Measurements from ENCODE around the gene NTM. TPM values are rescaled to one million over a fixed set of nuclear protein-coding genes. Genes with fewer than 3 reads are reported as not detected.
"Not testable (repeated sequence)": the region's sequence is repeated elsewhere in the genome, so short reads cannot be mapped to it uniquely, and the experiment has no call there.

NTM gene
- total and polyA plus RNA-seq, 2 donors: 3.8 to 27.8 TPM

DNA sequence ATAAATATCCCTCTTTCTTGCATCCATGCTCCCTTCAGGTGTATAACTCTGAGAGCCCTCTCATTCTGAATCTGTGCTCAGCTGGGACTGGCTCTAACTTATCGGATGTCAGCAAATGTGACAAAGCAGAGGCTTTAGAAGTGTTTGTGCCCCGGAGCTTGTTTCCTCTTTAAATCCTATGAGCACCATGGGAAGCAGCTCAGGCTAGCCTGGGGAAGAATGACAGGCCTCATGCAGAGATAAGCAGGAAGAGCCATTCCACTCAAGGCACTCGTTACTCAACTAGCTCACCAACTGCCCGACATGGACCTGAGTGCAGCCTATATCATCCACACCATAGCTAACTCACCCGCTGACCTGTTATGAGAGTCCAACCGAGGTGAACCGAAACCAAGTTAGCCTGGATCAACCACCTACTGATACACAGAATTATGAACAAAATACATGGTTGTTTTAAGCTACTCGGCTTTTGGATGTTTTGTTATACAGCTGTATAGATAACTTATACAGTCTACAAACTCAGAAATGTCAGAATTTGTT lies 990.7 kb downstream of the NTM start:
- Histone ChIP-seq H3K4me3 (ENCODE audit: low read depth, low read length) (no peak overlapping the region), H3K4me1 (ENCODE audit: insufficient read depth) (no peaks in the 10 kb centered on the region), H3K36me3 (ENCODE audit: insufficient read depth) (no peaks in the 10 kb centered on the region), H3K27ac (ENCODE audit: low read depth) (no peak overlapping the region)
- WGBS: 76% methylated on average over 8 of the region's 8 CpGs
- DNase-seq (ENCODE audit: extremely low spot score): no peak

DNA sequence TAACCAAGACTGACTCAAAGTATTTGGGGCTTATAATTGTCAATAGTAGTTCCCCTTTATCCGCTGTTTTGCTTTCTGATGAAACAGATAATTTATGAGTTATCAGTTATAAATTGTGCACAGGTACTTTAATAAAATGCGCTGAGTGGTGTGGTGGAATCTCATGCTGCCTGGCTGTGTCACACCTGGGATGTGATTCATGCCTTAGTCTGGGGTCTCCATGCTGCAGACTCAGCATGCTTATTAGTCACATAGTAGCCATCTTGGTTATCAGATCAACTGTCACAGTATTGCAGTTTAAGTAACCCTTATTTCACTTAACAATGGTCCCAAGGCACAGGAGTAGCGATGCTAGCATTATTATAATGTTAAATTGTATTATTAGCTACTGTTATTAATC lies 995.2 kb downstream of the NTM start:
- Histone ChIP-seq H3K4me1 (ENCODE audit: insufficient read depth) (no peaks in the 10 kb centered on the region), H3K4me3 (ENCODE audit: low read depth, low read length) (no peak overlapping the region), H3K27ac (ENCODE audit: low read depth) (no peak overlapping the region), H3K36me3 (ENCODE audit: insufficient read depth) (no peaks in the 10 kb centered on the region)
- 94% methylated on average over 3 of the region's 3 CpGs for WGBS
- DNase-seq (ENCODE audit: extremely low spot score): no peak

DNA sequence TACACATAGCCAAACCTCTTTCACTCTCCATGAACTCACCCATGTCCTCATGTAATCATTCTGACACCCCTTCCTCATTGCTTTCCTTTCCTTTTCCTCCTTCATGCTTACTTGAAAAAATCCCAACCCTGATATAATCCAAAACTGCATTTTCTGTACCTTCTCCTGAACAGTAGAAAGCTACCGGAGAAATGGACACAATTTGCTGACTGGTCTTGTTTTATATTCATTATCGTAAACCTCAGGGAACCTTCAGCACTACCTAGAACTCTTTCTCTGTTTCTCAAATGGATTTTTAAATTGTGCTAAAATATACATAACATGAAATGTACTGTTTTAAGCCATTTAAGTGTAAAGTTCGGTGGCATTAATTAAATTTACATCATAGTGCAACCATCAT lies 996.9 kb downstream of the NTM start:
- no peak for DNase-seq (ENCODE audit: extremely low spot score)
- Histone ChIP-seq H3K36me3 (ENCODE audit: insufficient read depth) (no peaks in the 10 kb centered on the region), H3K4me1 (ENCODE audit: insufficient read depth) (no peaks in the 10 kb centered on the region), H3K4me3 (ENCODE audit: low read depth, low read length) (no peak overlapping the region), H3K27ac (ENCODE audit: low read depth) (no peak overlapping the region)
- WGBS: 91% methylated on average over 3 of the region's 3 CpGs

DNA sequence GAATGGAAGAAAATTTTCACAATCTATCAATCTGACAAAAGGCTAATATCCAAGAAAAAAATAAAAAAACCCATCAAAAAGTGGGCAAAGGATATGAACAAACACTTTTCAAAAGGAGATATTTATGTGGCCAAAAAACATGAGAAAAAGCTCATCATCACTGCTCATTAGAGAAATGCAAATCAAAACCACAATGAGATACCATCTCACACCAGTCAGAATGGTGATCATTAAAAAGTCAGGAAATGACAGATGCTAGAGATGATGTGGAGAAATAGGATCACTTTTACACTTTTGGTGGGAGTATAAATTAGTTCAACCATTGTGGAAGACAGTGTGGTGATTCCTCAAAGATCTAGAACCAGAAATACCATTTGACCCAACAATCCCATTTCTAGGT lies 999.7 kb downstream of the NTM start:
- H3K36me3 ChIP-seq (ENCODE audit: insufficient read depth); H3K27ac ChIP-seq (ENCODE audit: low read depth); DNase-seq (ENCODE audit: extremely low spot score); H3K4me1 ChIP-seq (ENCODE audit: insufficient read depth); H3K4me3 ChIP-seq (ENCODE audit: low read depth, low read length): not testable (repeated sequence)

DNA sequence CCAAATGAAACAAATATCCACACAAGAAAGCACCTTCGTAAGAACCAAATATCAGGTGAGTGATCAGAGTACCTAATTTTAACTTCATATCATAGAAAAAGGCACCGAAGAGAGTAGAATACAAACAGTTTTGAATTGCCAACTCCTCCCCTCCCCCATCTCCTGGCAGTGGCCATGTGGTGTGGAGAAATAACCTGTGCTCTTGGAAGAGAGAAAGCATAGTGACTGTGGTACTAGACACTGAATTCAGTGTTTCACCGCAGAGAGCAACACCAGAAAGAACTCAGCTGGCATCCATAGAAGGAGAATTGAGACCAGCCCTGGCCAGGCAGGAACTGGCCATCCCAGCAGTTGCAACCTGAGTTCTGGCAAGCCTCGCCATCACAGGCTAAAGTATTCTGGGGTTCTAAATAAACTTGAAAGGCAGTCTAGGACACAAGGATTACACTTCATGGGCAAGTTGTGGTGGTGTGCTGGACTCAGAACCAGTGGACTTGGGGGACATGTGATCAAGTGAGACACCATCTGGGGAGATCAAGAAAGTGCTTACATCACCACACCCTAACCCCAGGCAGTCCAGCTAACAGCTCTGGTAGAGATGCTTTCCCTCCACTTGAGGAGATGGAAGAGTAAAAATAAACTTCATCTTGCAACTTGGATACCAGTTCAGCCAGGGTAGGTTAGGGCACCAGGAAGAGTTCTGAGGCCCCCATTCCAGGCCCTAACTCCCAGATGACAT lies 1003.2 kb downstream of the NTM start:
- 86% methylated on average over 4 of the region's 4 CpGs for WGBS
- Histone ChIP-seq H3K4me1 (ENCODE audit: insufficient read depth) (no peaks in the 10 kb centered on the region), H3K36me3 (ENCODE audit: insufficient read depth) (no peaks in the 10 kb centered on the region), H3K27ac (ENCODE audit: low read depth) (no peak overlapping the region), H3K4me3 (ENCODE audit: low read depth, low read length) (no peak overlapping the region)
- DNase-seq (ENCODE audit: extremely low spot score): no peak

DNA sequence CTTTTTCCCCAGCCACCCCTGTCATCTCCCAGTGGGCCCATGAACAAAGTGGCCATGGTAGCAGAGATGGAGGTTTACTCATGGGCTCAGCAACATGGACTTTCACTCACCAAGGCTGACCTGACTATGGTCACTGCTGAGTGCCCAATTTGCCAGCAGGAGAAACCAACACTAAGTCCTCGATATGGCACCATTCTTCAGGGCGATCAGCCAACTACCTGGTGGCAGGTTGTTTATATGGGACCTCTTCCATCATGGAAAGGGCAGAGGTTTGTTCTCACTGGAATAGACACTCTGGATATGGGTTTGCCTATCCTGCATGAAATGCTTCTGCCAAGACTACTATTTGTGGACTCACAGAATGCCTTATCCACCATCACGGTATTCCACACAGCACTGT lies 1009.1 kb downstream of the NTM start:
- H3K4me3 ChIP-seq (ENCODE audit: low read depth, low read length): no peak overlapping the region
- no peaks in the 10 kb centered on the region for H3K36me3 ChIP-seq (ENCODE audit: insufficient read depth)
- no peak for DNase-seq (ENCODE audit: extremely low spot score)
- WGBS: 93% methylated on average over 3 of the region's 3 CpGs
- H3K4me1 ChIP-seq (ENCODE audit: insufficient read depth): no peaks in the 10 kb centered on the region
- no peak overlapping the region for H3K27ac ChIP-seq (ENCODE audit: low read depth)

Small RNAs within 50 kb of the gene (small RNA-seq; reads per million reads assigned to genes)
- gene RNU6ATAC12P: not detected
